HEK293T (cell line): ENCODE results near the gene GRID2.
"Not testable (repeated sequence)": the region's sequence is repeated elsewhere in the genome, so short reads cannot be mapped to it uniquely, and the experiment has no call there.

Experiments used
- ARNT ChIP-seq: fragments of 450-650 bp; IDR thresholded peaks from 2 replicates; pipeline ENCODE4 v1.6.1; 2017; ENCODE audit warnings: mild to moderate bottlenecking
- BHLHE40 ChIP-seq: fragments of 450-650 bp; IDR thresholded peaks from 2 replicates; pipeline ENCODE4 v1.6.1; 2016; ENCODE audit warnings: mild to moderate bottlenecking, moderate library complexity, borderline replicate concordance
- CTBP1 ChIP-seq: fragments of 450-650 bp; IDR thresholded peaks from 2 replicates; pipeline ENCODE4 v1.6.1; 2016; ENCODE audit warnings: borderline replicate concordance
- ELF4 ChIP-seq: fragments of 450-650 bp; IDR thresholded peaks from 2 replicates; pipeline ENCODE4 v1.6.1; 2017; ENCODE audit warnings: antibody characterized with exemption
- FOXA1 ChIP-seq: fragments of 450-650 bp; IDR thresholded peaks from 2 replicates; pipeline ENCODE4 v1.6.1; 2016; ENCODE audit warnings: mild to moderate bottlenecking
- FOXK2 ChIP-seq: fragments of 450-650 bp; IDR thresholded peaks from 2 replicates; pipeline ENCODE4 v1.6.1; 2016; ENCODE audit warnings: mild to moderate bottlenecking
- FOXM1 ChIP-seq: fragments of 450-650 bp; IDR thresholded peaks from 2 replicates; pipeline ENCODE4 v1.6.1; 2017; ENCODE audit warnings: mild to moderate bottlenecking, borderline replicate concordance
- L3MBTL2 ChIP-seq: fragments of 450-650 bp; conservative IDR thresholded peaks from 2 replicates; pipeline ENCODE4 v1.6.1; 2016; ENCODE audit warnings: mild to moderate bottlenecking
- LEF1 ChIP-seq: fragments of 450-650 bp; IDR thresholded peaks from 2 replicates; pipeline ENCODE4 v1.6.1; 2017; ENCODE audit warnings: mild to moderate bottlenecking, borderline replicate concordance
- NFRKB ChIP-seq: fragments of 450-650 bp; IDR thresholded peaks from 2 replicates; pipeline ENCODE4 v1.6.1; 2016; ENCODE audit warnings: mild to moderate bottlenecking, moderate library complexity
- PKNOX1 ChIP-seq: fragments of 450-650 bp; IDR thresholded peaks from 2 replicates; pipeline ENCODE4 v1.6.1; 2016
- SP1 ChIP-seq: fragments of 450-650 bp; IDR thresholded peaks from 2 replicates; pipeline ENCODE4 v1.6.1; 2017
- TARDBP ChIP-seq: fragments of 450-650 bp; IDR thresholded peaks from 2 replicates; pipeline ENCODE4 v1.6.1; 2016
- ZNF384 ChIP-seq: fragments of 450-650 bp; IDR thresholded peaks from 2 replicates; pipeline ENCODE4 v1.6.1; 2016

- not testable (repeated sequence) for TF ChIP-seq FOXA1, NFRKB, SP1, L3MBTL2, BHLHE40, FOXK2, FOXM1, PKNOX1, ELF4, CTBP1, ARNT, TARDBP, LEF1, ZNF384
Measured at GRCh38 chr4:92271551-92271950, 32.2 kb upstream of the GRID2 start.
